Measurements from ENCODE around the gene DRG2. TPM values are rescaled to one million over a fixed set of nuclear protein-coding genes. Genes with fewer than 3 reads are reported as not detected.
A peak's percentile ranks its signal among the peaks of the same experiment; 100 is the strongest.

Gene DRG2
- total and polyA plus RNA-seq, 4 experiments from 2014 or later: 40.3 to 61.0 (median 53.6) TPM

DNA sequence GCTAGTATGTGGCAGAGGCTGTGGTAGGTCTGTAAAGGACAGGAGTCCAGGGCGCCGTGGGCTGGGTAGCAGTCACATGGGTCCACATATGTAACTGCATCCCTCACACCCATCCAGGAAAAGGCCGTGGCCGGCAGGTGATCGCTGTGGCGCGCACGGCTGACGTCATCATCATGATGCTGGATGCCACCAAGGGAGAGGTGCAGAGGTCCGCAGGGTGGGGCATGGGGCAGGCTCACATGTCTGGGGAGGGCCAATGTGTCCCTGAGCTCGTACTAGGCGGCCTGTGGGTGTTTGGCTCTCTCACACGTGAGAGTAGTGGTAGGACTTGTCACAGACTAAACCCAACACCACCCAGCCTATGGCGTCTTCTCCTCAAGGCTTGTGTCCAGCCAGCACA, 11.8 kb downstream of the DRG2 start:
- DNase-seq: no peak
- CTCF ChIA-PET (ENCODE audit: partially characterized antibody): no interaction called here
- Histone ChIP-seq H3K27ac (ENCODE audit: low read depth, low read length) (no peak overlapping the region), H3K4me1 (ENCODE audit: insufficient read depth, low read length) (no peaks in the 10 kb centered on the region), H3K4me3 (ENCODE audit: low read length in 2 of 2) (no peak overlapping the region), H3K27me3 (ENCODE audit: insufficient read depth, low read length) (no peaks in the 10 kb centered on the region), H3K9me3 (ENCODE audit: control insufficient read depth in 1 of 2, low read length in 2 of 2) (no peaks in the 10 kb centered on the region), H3K36me3 (ENCODE audit: insufficient read depth, low read length) (peaks cover 47% of the 10 kb centered on the region)
- intact Hi-C loops (cut with micrococcal nuclease): no loop called here
- H3K9me3 Mint-ChIP-seq: no peaks in the 10 kb centered on the region
- H3K27me3 Mint-ChIP-seq: no peaks in the 10 kb centered on the region
- no peak overlapping the region for H3K4me3 Mint-ChIP-seq
- H3K4me1 Mint-ChIP-seq: peaks cover 2 to 9% (median 5%) of the 10 kb centered on the region in 4 donors
- H3K27ac Mint-ChIP-seq: peak overlapping the region in 2 of 7 donors; percentile 11 to 42
- H3K36me3 Mint-ChIP-seq: peaks cover 15 to 52% of the 10 kb centered on the region in 2 donors
- POLR2A ChIA-PET (ENCODE audit: partially characterized antibody): no interaction called here

DNA sequence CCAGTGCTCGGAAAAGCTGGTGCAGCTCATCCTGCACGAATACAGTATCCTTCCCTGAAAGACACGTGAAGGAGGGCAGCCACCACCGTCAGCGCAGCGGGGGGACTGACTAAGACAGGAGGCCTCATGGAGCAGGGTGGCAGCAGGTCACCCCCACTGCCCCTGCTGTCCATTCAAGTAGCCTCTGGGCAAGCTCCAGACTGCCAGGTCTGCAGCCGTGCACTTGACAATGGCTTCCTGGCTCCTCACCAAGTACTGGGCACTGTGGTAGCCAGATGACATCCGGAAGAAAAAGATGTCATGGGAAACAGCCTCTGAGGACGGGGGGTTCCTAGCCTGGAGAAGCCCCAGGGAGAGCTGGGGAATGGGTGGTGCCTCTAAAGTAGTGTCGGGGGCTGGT, 12.9 kb downstream of the DRG2 start:
- Histone ChIP-seq H3K27me3 (ENCODE audit: insufficient read depth, low read length) (no peaks in the 10 kb centered on the region), H3K9me3 (ENCODE audit: control insufficient read depth in 1 of 2, low read length in 2 of 2) (no peaks in the 10 kb centered on the region), H3K36me3 (ENCODE audit: insufficient read depth, low read length) (peaks cover 44% of the 10 kb centered on the region), H3K4me3 (ENCODE audit: low read length in 2 of 2) (no peak overlapping the region), H3K27ac (ENCODE audit: low read depth, low read length) (no peak overlapping the region), H3K4me1 (ENCODE audit: insufficient read depth, low read length) (no peaks in the 10 kb centered on the region)
- no peak overlapping the region for H3K4me3 Mint-ChIP-seq
- intact Hi-C loops (cut with micrococcal nuclease): no loop called here
- POLR2A ChIA-PET (ENCODE audit: partially characterized antibody): no interaction called here
- no peaks in the 10 kb centered on the region for H3K27me3 Mint-ChIP-seq
- CTCF ChIA-PET (ENCODE audit: partially characterized antibody): no interaction called here
- peaks cover 13 to 52% of the 10 kb centered on the region in 2 donors for H3K36me3 Mint-ChIP-seq
- peaks cover 2 to 9% (median 5%) of the 10 kb centered on the region in 4 donors for H3K4me1 Mint-ChIP-seq
- H3K27ac Mint-ChIP-seq: no peak overlapping the region
- no peaks in the 10 kb centered on the region for H3K9me3 Mint-ChIP-seq
- no peak for DNase-seq

DNA sequence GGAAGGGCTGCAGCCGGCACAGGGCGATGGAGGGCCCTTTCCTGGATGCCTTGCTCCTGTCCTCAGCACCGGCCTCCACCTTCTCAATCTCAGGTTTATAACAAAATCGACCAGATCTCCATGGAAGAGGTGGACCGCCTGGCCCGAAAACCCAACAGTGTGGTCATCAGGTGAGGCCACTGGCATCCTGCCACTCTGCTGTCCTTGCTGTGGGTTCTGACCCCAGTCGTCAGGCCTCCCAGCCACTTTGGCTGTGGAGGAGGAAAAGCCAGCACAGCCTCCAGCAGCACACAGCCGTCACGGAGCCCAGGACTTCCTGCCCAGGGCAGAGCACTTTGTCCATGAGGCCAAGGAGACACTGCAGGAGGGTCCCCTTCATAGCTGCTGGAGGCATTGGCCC, 14.1 kb downstream of the DRG2 start:
- peaks cover 1 to 45% of the 10 kb centered on the region in 2 donors for H3K36me3 Mint-ChIP-seq
- no peak for DNase-seq
- H3K27ac Mint-ChIP-seq: peak overlapping the region in 1 of 7 donors; percentile 14
- H3K4me1 Mint-ChIP-seq: no peaks in the 10 kb centered on the region
- no peaks in the 10 kb centered on the region for H3K4me1 ChIP-seq (ENCODE audit: insufficient read depth, low read length)
- H3K4me3 ChIP-seq (ENCODE audit: low read length in 2 of 2): no peak overlapping the region
- H3K27ac ChIP-seq (ENCODE audit: low read depth, low read length): no peak overlapping the region
- intact Hi-C loops (cut with micrococcal nuclease): no loop called here
- no peak overlapping the region for H3K4me3 Mint-ChIP-seq
- POLR2A ChIA-PET (ENCODE audit: partially characterized antibody): no interaction called here
- no peaks in the 10 kb centered on the region for H3K9me3 Mint-ChIP-seq
- H3K27me3 ChIP-seq (ENCODE audit: insufficient read depth, low read length): no peaks in the 10 kb centered on the region
- CTCF ChIA-PET (ENCODE audit: partially characterized antibody): no interaction called here
- H3K27me3 Mint-ChIP-seq: no peaks in the 10 kb centered on the region
- no peaks in the 10 kb centered on the region for H3K9me3 ChIP-seq (ENCODE audit: control insufficient read depth in 1 of 2, low read length in 2 of 2)
- H3K36me3 ChIP-seq (ENCODE audit: insufficient read depth, low read length): peaks cover 36% of the 10 kb centered on the region

DNA sequence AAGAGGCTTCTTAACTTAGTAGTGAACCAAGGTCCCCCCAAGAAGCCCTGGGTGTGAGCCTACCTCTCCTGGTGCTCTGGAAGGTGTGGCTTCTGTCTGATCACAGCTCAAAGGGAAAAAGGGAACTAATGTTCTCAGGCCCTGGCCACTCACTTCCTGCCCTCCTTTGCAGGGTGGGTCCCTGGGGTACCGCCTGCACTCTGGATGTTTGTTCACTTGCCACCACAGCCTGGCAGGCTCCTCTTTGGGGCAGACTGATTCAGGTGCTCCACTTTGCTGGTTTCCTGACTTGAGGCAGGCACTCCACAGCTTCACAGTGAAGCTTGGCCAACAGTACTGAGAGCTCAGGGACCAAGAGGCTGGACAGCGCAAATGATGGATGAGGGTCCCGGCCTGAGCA, 14.9 kb downstream of the DRG2 start:
- H3K4me3 Mint-ChIP-seq: no peak overlapping the region
- POLR2A ChIA-PET (ENCODE audit: partially characterized antibody): no interaction called here
- no peaks in the 10 kb centered on the region for H3K27me3 Mint-ChIP-seq
- H3K27me3 ChIP-seq (ENCODE audit: insufficient read depth, low read length): no peaks in the 10 kb centered on the region
- H3K4me1 ChIP-seq (ENCODE audit: insufficient read depth, low read length): no peaks in the 10 kb centered on the region
- H3K27ac ChIP-seq (ENCODE audit: low read depth, low read length): no peak overlapping the region
- no peaks in the 10 kb centered on the region for H3K9me3 Mint-ChIP-seq
- H3K27ac Mint-ChIP-seq: peak overlapping the region in 1 of 7 donors; percentile 29
- intact Hi-C loops (cut with micrococcal nuclease): no loop called here
- CTCF ChIA-PET (ENCODE audit: partially characterized antibody): no interaction called here
- no peak for DNase-seq
- H3K36me3 Mint-ChIP-seq: peaks cover 3 to 46% of the 10 kb centered on the region in 2 donors
- no peaks in the 10 kb centered on the region for H3K4me1 Mint-ChIP-seq
- H3K9me3 ChIP-seq (ENCODE audit: control insufficient read depth in 1 of 2, low read length in 2 of 2): no peaks in the 10 kb centered on the region
- no peak overlapping the region for H3K4me3 ChIP-seq (ENCODE audit: low read length in 2 of 2)
- H3K36me3 ChIP-seq (ENCODE audit: insufficient read depth, low read length): peaks cover 33% of the 10 kb centered on the region

DNA sequence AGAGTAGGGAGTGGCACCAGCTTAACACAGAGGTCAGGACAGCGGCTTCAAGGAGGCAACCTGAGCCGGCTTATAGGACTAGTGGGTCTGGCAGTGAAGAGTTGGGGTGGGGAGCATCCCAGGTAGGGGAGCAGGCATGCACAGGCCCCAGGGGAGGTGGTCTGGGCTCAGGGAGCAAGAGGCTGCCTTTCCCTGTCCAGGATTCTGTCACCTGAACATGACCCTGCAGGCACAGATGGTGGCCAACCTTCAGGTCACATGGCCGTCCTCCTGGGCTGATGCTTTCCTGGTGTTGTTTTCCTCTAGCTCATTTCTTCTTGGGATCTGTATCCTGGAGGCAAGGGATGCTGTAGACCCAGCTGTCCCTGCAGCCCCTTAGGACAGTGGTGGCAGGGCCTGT, 17.3 kb downstream of the DRG2 start:
- H3K27me3 ChIP-seq (ENCODE audit: insufficient read depth, low read length): no peaks in the 10 kb centered on the region
- no peak for DNase-seq
- intact Hi-C loops (cut with micrococcal nuclease): no loop called here
- H3K4me1 Mint-ChIP-seq: no peaks in the 10 kb centered on the region
- no peak overlapping the region for H3K27ac ChIP-seq (ENCODE audit: low read depth, low read length)
- H3K9me3 Mint-ChIP-seq: no peaks in the 10 kb centered on the region
- no peak overlapping the region for H3K4me3 ChIP-seq (ENCODE audit: low read length in 2 of 2)
- POLR2A ChIA-PET (ENCODE audit: partially characterized antibody): no interaction called here
- no peaks in the 10 kb centered on the region for H3K27me3 Mint-ChIP-seq
- H3K4me1 ChIP-seq (ENCODE audit: insufficient read depth, low read length): no peaks in the 10 kb centered on the region
- H3K27ac Mint-ChIP-seq: peak overlapping the region in 1 of 7 donors; percentile 3
- H3K36me3 Mint-ChIP-seq: peaks cover 3 to 32% of the 10 kb centered on the region in 2 donors
- CTCF ChIA-PET (ENCODE audit: partially characterized antibody): no interaction called here
- peaks cover 15% of the 10 kb centered on the region for H3K36me3 ChIP-seq (ENCODE audit: insufficient read depth, low read length)
- H3K4me3 Mint-ChIP-seq: peak overlapping the region in 1 of 8 donors; percentile 41
- no peaks in the 10 kb centered on the region for H3K9me3 ChIP-seq (ENCODE audit: control insufficient read depth in 1 of 2, low read length in 2 of 2)

DNA sequence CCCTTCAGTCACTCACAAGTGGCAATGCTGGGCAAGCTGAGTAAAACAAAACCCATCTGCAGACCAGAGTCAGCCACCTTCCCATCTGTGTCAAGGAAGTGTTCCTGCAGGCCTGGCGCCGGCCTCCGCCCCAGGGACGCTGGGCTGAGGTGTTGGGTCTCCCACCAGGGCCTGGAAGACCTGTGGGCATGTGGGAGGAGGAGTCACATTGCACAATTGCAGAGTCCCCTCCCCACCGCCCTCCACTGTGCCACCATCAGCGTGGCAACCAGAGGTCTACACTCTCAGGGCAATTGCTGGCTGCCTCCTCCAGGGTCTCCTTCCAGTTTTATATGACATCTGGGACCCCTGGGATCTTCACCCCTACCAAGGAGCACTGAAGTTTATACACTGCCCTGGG, 17.8 kb downstream of the DRG2 start:
- Mint-ChIP-seq H3K4me3 (no peak overlapping the region), H3K4me1 (no peaks in the 10 kb centered on the region), H3K36me3 (peaks cover 3 to 32% of the 10 kb centered on the region in 2 donors), H3K27ac (no peak overlapping the region), H3K27me3 (no peaks in the 10 kb centered on the region), H3K9me3 (no peaks in the 10 kb centered on the region)
- Histone ChIP-seq H3K27ac (ENCODE audit: low read depth, low read length) (no peak overlapping the region), H3K4me3 (ENCODE audit: low read length in 2 of 2) (no peak overlapping the region), H3K36me3 (ENCODE audit: insufficient read depth, low read length) (peaks cover 14% of the 10 kb centered on the region), H3K9me3 (ENCODE audit: control insufficient read depth in 1 of 2, low read length in 2 of 2) (no peaks in the 10 kb centered on the region), H3K27me3 (ENCODE audit: insufficient read depth, low read length) (no peaks in the 10 kb centered on the region), H3K4me1 (ENCODE audit: insufficient read depth, low read length) (no peaks in the 10 kb centered on the region)
- intact Hi-C loops (cut with micrococcal nuclease): no loop called here
- no peak for DNase-seq
- POLR2A ChIA-PET (ENCODE audit: partially characterized antibody): no interaction called here
- CTCF ChIA-PET (ENCODE audit: partially characterized antibody): no interaction called here

DNA sequence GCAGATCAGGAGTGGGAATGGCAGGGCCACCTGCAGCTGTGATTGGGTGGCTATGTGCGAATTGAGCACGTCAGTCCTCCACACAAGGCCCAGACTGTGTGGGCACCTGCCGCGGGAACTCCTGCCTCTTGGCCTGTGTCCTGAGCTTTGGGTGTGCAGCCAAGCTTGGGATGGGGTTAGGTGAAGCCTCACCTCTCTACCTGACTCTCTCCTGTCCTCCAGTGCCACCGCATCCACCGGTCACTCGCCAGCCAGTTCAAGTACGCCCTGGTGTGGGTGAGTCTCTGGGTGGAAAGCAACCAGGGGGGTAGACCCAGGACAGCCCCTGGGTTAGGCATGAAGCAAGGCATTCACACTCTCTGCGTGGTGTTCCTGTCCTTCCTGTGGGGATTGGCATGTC, 18.5 kb downstream of the DRG2 start:
- no peaks in the 10 kb centered on the region for H3K27me3 Mint-ChIP-seq
- POLR2A ChIA-PET (ENCODE audit: partially characterized antibody): no interaction called here
- H3K36me3 Mint-ChIP-seq: peaks cover 3 to 32% of the 10 kb centered on the region in 2 donors
- Histone ChIP-seq H3K27ac (ENCODE audit: low read depth, low read length) (no peak overlapping the region), H3K4me1 (ENCODE audit: insufficient read depth, low read length) (no peaks in the 10 kb centered on the region), H3K27me3 (ENCODE audit: insufficient read depth, low read length) (no peaks in the 10 kb centered on the region), H3K4me3 (ENCODE audit: low read length in 2 of 2) (no peak overlapping the region), H3K9me3 (ENCODE audit: control insufficient read depth in 1 of 2, low read length in 2 of 2) (no peaks in the 10 kb centered on the region), H3K36me3 (ENCODE audit: insufficient read depth, low read length) (peaks cover 9% of the 10 kb centered on the region)
- CTCF ChIA-PET (ENCODE audit: partially characterized antibody): interaction anchor here (0.7 kb wide), 1 partner anchor 49 kb away, joined by 4 read pairs; no protein-coding TSS in a partner anchor
- no peak for DNase-seq
- no peak overlapping the region for H3K4me3 Mint-ChIP-seq
- no peaks in the 10 kb centered on the region for H3K9me3 Mint-ChIP-seq
- no peaks in the 10 kb centered on the region for H3K4me1 Mint-ChIP-seq
- intact Hi-C loops (cut with micrococcal nuclease): no loop called here
- H3K27ac Mint-ChIP-seq: no peak overlapping the region
